GM12801 (cell line): ENCODE measurements around the gene KAZN.

Experiments used
- CTCF ChIP-seq: IDR thresholded peaks from one replicate; pipeline ENCODE4 v1.5.1; 2011; ENCODE audit warnings: control low read depth; ENCODE audit not compliant: insufficient read length; ENCODE audit errors: extremely low read depth

KAZN gene

GRCh38 chr1:14954930-14955329 lies 356.4 kb downstream of the KAZN start:
- TF ChIP-seq CTCF = no peak

DNA sequence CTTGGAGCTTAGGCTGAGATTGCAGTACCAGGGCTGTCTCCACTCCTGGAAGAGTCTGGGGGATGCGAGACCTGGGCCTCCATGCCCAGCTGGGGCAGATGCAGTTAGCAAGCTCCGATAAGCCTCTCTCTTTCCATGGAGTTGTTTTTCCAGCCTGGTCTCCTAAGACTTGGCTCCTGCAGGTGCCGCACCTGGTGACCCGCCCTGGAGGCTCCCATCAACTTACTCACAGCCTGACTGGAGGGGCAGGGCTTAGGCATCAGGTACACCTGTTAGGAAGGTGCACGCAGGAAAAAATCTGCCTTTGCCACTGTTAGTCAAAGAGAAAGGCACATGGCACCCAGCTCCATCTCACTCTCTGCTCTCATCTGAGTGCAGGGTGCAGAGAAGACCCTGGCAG lies 356.9 kb downstream of the KAZN start:
- TF ChIP-seq CTCF = no peak

GRCh38 chr1:14955976-14956375 lies 357.5 kb downstream of the KAZN start:
- no peak for TF ChIP-seq CTCF

DNA sequence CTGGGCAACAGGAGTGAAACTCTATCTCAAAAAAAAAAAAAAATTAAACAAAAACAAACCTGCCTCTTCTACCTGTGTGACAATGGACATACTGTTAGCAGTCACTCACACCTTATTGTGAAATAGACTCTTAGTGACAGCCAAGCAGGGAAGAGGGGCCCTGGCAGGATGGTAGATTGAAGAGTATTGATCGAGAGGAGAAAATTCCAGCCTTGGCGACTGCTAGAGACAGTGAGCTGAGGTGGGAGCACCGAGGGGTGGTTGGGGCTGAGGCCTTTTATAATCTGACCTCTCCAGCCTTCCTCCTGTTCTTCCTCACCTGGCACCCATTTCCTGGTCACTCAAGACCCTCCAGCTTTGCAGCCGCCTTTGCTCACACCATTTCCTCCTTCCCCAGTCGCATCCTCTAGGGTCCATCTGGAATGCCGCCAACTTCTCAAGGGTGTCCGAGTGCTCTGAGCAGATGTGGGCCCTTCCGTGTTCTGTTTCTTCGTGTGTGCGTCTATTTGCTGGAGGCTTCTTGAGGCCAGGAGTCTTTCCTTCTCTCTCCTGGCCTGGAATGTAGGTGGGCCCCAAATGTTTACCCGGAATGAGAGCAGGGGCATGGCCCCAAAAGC lies 358.2 kb downstream of the KAZN start:
- no peak for TF ChIP-seq CTCF

- no peak for TF ChIP-seq CTCF
These were observed 359.1 kb downstream of the KAZN start for GRCh38 chr1:14957375-14958098.

DNA sequence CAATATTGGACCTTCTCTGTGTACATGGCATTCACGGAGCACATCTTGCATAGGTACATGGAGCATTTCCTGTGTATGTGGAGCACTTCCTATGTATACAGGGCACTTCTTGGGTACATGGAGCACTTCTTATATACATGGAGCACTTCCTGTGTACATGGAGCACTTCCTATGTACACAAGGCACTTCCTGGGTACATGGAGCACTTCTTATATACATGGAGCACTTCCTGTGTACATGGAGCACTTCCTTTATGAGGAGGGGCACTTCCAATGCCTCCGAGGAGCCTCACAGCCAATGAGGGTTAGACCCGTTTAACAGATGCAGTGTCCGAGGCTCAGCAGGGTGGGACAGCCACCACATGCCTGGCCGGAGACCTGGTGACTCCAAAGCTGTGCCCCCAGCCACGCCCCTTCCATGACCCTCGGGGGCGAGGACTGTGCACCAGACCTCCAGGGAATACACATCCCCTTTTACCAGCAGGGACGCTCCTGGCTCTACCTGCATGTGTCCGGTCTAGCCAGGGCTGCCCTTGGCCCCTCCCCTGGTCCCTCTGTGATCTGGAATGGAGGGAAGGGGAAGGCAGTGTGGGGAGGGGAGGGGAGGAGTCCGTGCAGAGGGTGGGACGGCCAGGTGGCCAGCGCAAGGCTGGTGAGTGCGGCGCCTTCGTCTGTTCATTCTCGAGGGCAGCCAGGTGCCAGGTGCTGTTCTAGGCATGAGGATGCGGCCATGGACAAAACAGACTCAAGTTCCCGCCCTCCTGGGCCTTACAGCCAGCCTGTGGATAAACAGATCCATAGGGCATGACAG lies 360.0 kb downstream of the KAZN start:
- TF ChIP-seq CTCF = no peak

DNA sequence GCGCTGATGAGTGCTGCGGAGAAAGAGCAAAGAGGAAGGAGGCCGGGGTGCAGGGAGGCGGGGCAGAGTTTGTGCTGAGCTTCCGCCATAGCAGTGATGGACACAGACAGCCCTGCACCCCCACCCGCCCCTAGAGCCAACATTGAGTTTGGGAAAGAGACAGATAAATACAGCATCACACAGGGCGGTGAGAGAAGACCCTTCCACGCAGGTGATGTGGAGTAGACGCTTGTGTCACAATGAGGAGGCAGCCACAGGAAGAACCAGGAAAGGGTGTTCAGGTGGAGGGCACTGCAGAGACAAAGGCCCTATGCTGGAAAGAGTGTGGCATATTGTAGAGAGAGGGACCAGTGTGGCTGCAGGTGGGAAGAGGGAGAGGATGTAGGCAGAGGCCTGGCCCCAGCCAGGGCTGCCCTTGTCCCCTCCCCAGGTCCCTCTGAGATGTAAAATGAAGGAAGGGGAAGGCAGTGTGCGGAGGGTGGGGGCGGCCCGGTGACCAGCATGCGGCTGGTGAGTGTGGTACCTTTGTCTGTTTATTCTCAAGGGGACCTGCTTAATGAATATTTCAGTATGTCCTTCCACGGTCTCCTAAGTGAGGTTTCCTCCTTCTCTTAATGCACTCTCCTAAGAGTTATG lies 360.7 kb downstream of the KAZN start:
- TF ChIP-seq CTCF = no peak
